ENCODE results near the gene SKAP2.

The SKAP2 gene

DNA sequence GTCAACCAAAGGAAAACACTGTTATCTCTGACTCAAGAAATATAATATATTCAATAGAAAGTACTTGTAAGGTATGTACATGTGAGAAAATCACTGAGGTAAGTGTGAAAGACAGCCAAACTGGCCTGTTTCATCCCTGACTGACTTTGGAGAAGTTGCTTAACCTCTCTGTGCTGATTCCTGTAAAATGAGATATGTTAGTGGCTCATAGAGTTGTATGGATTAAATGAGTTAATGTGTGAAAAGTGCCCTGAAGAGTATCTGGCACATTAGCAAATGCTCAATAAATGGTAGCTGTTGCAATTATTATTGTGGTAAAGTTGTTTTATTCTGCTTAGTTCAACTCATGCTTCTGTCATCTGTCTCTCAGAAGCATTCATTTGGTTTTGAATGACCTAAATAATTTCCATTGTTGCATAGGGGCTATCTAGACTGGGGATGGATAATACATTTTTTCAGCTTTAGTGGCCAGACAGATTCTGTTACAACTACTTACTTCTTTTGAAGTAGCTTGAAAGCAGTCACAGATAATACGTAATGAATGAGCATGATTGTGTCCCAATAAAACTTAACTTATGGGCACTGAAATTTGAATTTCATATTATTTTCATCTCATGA, 84.3 kb downstream of the SKAP2 start:
- H3K4me1 Mint-ChIP-seq (ENCODE audit: low read depth in 2 of 2) = peaks cover 0 to 4% of the 10 kb centered on the region in 2 donors
- ATAC-seq (replicated peaks) (no peak), DNase-seq (no peak)
- H3K27me3 Mint-ChIP-seq = no peaks in the 10 kb centered on the region
- no peak overlapping the region for H3K27ac Mint-ChIP-seq
- no peak overlapping the region for H3K4me3 Mint-ChIP-seq
- no peaks in the 10 kb centered on the region for H3K36me3 Mint-ChIP-seq (ENCODE audit: insufficient read depth)
- no peaks in the 10 kb centered on the region for H3K9me3 Mint-ChIP-seq

- ATAC-seq (replicated peaks) (no peak), DNase-seq (no peak)
- Mint-ChIP-seq H3K36me3 (ENCODE audit: insufficient read depth) (peaks cover 3% of the 10 kb centered on the region), H3K27me3 (no peaks in the 10 kb centered on the region), H3K4me3 (no peak overlapping the region), H3K4me1 (ENCODE audit: low read depth in 2 of 2) (peaks cover 0 to 4% of the 10 kb centered on the region in 2 donors), H3K9me3 (no peaks in the 10 kb centered on the region), H3K27ac (no peak overlapping the region)
These were observed 87.0 kb downstream of the SKAP2 start for GRCh38 chr7:26777385-26777784.

DNA sequence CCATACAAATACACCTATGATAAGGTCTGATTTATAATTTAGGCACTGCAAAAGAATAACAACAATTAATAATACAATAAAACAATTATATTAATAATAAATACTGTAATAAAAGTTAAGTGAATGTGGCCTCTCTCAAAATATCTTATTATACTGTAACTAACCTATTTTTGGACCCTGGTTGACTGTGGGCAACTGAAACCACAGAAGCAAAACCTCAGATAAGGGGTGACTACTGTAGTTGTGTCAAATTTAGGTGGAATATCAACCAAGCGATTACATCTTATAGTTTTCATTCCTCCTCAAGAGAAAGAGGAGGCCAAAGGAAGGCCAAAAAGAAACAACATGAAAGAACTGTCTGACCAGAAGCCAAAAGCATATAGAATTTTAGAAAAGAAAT, 103.9 kb downstream of the SKAP2 start:
- Mint-ChIP-seq H3K36me3 (ENCODE audit: insufficient read depth) (no peaks in the 10 kb centered on the region), H3K9me3 (no peaks in the 10 kb centered on the region), H3K4me3 (no peak overlapping the region), H3K27me3 (no peaks in the 10 kb centered on the region), H3K27ac (no peak overlapping the region), H3K4me1 (ENCODE audit: low read depth in 2 of 2) (peaks cover 2 to 4% of the 10 kb centered on the region in 2 donors)
- DNase-seq (no peak), ATAC-seq (replicated peaks) (no peak)

DNA sequence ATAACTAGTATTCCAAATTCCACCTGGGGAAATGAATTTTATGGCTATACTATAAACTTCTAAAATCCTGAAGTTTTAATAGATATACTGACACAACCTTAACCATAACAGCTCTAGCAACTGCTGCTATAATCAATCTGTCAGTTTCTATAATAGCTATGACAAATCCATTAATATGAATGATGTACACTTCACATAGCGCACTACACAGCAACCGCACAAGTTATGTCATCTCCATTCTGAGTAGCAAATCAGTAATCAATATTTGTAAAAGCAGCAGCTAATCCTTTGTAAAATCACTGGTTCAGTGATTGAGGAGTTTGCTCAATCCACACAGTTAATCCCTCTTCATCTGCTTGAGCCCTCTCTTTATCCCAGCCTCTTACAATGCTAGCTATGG, 105.3 kb downstream of the SKAP2 start:
- Mint-ChIP-seq H3K27ac (no peak overlapping the region), H3K4me1 (ENCODE audit: low read depth in 2 of 2) (peaks cover 2 to 4% of the 10 kb centered on the region in 2 donors), H3K36me3 (ENCODE audit: insufficient read depth) (no peaks in the 10 kb centered on the region), H3K27me3 (no peaks in the 10 kb centered on the region), H3K9me3 (no peaks in the 10 kb centered on the region), H3K4me3 (no peak overlapping the region)
- ATAC-seq (replicated peaks) (no peak), DNase-seq (no peak)

GRCh38 chr7:26743205-26743604, 121.2 kb downstream of the SKAP2 start:
- no peak for DNase-seq
- Mint-ChIP-seq H3K9me3 (no peaks in the 10 kb centered on the region), H3K27me3 (no peaks in the 10 kb centered on the region), H3K4me3 (no peak overlapping the region), H3K4me1 (ENCODE audit: low read depth in 2 of 2) (no peaks in the 10 kb centered on the region), H3K27ac (no peak overlapping the region), H3K36me3 (ENCODE audit: insufficient read depth) (no peaks in the 10 kb centered on the region)
- no peak for ATAC-seq (replicated peaks)

GRCh38 chr7:26735976-26736600, 128.3 kb downstream of the SKAP2 start:
- H3K9me3 Mint-ChIP-seq = no peaks in the 10 kb centered on the region
- H3K27me3 Mint-ChIP-seq = no peaks in the 10 kb centered on the region
- no peak for ATAC-seq (replicated peaks)
- H3K4me3 Mint-ChIP-seq = no peak overlapping the region
- H3K27ac Mint-ChIP-seq = no peak overlapping the region
- H3K4me1 Mint-ChIP-seq (ENCODE audit: low read depth in 2 of 2) = no peaks in the 10 kb centered on the region
- peaks cover 8% of the 10 kb centered on the region for H3K36me3 Mint-ChIP-seq (ENCODE audit: insufficient read depth)
- no peak for DNase-seq

DNA sequence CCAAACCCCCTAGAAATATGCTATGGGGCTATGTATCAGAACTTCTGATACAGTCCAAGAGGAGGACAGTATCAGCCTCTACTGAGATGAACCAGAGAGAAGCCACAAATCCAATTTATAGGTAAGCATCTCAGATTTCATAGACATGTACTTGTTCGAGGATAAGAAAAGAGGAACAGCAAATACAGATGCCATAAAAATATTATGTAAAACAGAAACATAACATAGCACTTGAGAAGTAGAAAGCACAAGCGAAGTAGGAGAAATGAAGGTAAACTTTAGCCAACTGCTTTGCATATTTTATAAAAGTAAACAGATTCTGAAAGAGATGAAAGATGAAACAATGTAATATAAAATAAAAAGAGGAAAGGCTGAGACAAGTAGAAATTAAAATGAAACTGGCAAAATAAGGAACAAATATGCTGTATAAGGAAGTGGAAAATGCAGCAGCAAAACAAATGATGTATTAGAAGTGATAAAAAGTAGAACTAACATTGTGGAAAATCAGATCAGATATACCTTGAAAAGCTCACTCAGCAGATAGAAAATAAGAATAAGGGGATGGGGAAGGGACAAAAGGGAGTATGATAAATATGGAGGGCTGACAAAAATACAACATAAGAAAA, 135.1 kb downstream of the SKAP2 start:
- ATAC-seq (replicated peaks) (no peak), DNase-seq (no peak)
- Mint-ChIP-seq H3K4me1 (ENCODE audit: low read depth in 2 of 2) (no peaks in the 10 kb centered on the region), H3K9me3 (no peaks in the 10 kb centered on the region), H3K27ac (no peak overlapping the region), H3K27me3 (no peaks in the 10 kb centered on the region), H3K36me3 (ENCODE audit: insufficient read depth) (no peaks in the 10 kb centered on the region), H3K4me3 (no peak overlapping the region)

DNA sequence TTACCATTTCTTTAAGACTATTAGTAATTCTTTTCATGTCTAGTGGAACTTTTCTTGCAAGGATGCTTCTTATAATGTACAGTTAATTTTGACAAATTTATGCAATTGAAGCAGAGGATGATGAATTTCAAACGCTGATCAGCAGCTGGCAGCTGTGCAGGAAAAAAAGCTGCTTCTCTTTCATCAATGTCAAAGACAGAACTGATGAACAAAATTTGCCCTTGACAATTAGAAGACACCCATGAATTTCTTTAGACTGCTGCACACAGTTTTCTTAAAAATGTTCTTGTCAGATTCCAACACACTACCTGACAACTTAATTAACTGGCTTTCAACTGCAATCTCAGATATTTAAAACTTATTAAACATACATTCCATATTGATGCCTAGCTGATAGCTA, 138.3 kb downstream of the SKAP2 start:
- ATAC-seq (replicated peaks) = no peak
- no peak for DNase-seq
- no peaks in the 10 kb centered on the region for H3K9me3 Mint-ChIP-seq
- H3K4me1 Mint-ChIP-seq (ENCODE audit: low read depth in 2 of 2) = no peaks in the 10 kb centered on the region
- no peak overlapping the region for H3K4me3 Mint-ChIP-seq
- no peak overlapping the region for H3K27ac Mint-ChIP-seq
- H3K27me3 Mint-ChIP-seq = no peaks in the 10 kb centered on the region
- H3K36me3 Mint-ChIP-seq (ENCODE audit: insufficient read depth) = no peaks in the 10 kb centered on the region

- ATAC-seq (replicated peaks) (no peak), DNase-seq (no peak)
- Mint-ChIP-seq H3K36me3 (ENCODE audit: insufficient read depth) (no peaks in the 10 kb centered on the region), H3K4me1 (ENCODE audit: low read depth in 2 of 2) (no peaks in the 10 kb centered on the region), H3K4me3 (no peak overlapping the region), H3K27me3 (no peaks in the 10 kb centered on the region), H3K9me3 (no peaks in the 10 kb centered on the region), H3K27ac (no peak overlapping the region)
These were observed 139.6 kb downstream of the SKAP2 start for GRCh38 chr7:26724795-26725194.

GRCh38 chr7:26723129-26723528, 141.3 kb downstream of the SKAP2 start:
- no peaks in the 10 kb centered on the region for H3K27me3 Mint-ChIP-seq
- H3K36me3 Mint-ChIP-seq (ENCODE audit: insufficient read depth) = peaks cover 4% of the 10 kb centered on the region
- H3K27ac Mint-ChIP-seq = no peak overlapping the region
- DNase-seq = no peak
- H3K4me3 Mint-ChIP-seq = no peak overlapping the region
- H3K4me1 Mint-ChIP-seq (ENCODE audit: low read depth in 2 of 2) = no peaks in the 10 kb centered on the region
- ATAC-seq (replicated peaks) = no peak
- no peaks in the 10 kb centered on the region for H3K9me3 Mint-ChIP-seq

- no peak for DNase-seq
- ATAC-seq (replicated peaks) = no peak
- H3K27me3 Mint-ChIP-seq = no peaks in the 10 kb centered on the region
- no peaks in the 10 kb centered on the region for H3K4me1 Mint-ChIP-seq (ENCODE audit: low read depth in 2 of 2)
- H3K36me3 Mint-ChIP-seq (ENCODE audit: insufficient read depth) = peaks cover 4% of the 10 kb centered on the region
- no peak overlapping the region for H3K27ac Mint-ChIP-seq
- no peaks in the 10 kb centered on the region for H3K9me3 Mint-ChIP-seq
- H3K4me3 Mint-ChIP-seq = no peak overlapping the region
These were observed 142.9 kb downstream of the SKAP2 start for GRCh38 chr7:26721450-26721849.

DNA sequence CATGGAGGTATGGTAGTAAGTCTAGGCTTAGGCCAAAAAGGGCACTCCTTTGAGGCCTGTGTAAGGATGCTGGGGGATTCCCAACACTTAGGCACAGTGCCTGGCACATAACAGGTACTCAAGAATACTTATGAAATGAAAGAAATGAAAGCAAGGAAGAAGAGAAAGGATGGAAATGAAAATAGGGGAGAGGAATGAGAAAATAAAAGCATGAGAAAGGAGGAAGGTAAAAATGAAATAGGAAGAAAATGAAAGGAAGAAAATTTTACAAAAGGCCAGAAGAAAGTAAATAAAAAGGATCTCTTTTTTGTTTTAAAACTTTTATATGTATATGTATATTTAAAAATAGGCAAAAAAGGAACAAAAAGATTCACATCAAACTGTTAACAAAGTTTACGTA, 146.3 kb downstream of the SKAP2 start:
- H3K36me3 Mint-ChIP-seq (ENCODE audit: insufficient read depth) = peaks cover 4% of the 10 kb centered on the region
- no peaks in the 10 kb centered on the region for H3K4me1 Mint-ChIP-seq (ENCODE audit: low read depth in 2 of 2)
- no peaks in the 10 kb centered on the region for H3K9me3 Mint-ChIP-seq
- no peak for DNase-seq
- H3K4me3 Mint-ChIP-seq = no peak overlapping the region
- no peak for ATAC-seq (replicated peaks)
- no peak overlapping the region for H3K27ac Mint-ChIP-seq
- no peaks in the 10 kb centered on the region for H3K27me3 Mint-ChIP-seq

DNA sequence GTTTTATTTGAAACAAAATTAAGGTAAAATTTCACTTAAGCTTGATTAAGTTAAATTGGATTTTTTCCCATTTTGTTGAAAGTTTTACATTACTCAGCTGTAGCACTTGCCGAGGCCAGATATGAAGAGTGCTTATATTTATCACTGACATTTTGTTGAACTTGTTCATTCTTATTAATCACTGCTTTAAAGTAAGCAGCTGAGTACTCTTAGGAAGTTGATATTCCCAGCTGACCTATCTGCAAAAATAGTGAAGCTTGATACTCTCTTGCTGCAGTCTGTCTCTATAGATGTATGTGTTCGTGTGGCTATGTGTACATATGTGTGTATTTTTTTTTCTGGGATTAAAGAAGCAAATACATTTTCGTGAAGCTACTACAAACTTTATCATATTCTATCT, 150.0 kb downstream of the SKAP2 start:
- DNase-seq (no peak), ATAC-seq (replicated peaks) (no peak)
- Mint-ChIP-seq H3K36me3 (ENCODE audit: insufficient read depth) (peaks cover 4% of the 10 kb centered on the region), H3K4me3 (no peak overlapping the region), H3K4me1 (ENCODE audit: low read depth in 2 of 2) (no peaks in the 10 kb centered on the region), H3K27ac (no peak overlapping the region), H3K9me3 (no peaks in the 10 kb centered on the region), H3K27me3 (no peaks in the 10 kb centered on the region)

- Mint-ChIP-seq H3K27ac (no peak overlapping the region), H3K9me3 (no peaks in the 10 kb centered on the region)
These were observed 150.4 kb downstream of the SKAP2 start for GRCh38 chr7:26714006-26714405.

More at GRCh38 chr7:26714006-26714405, 150.4 kb downstream of the SKAP2 start:
- DNase-seq (no peak), ATAC-seq (replicated peaks) (no peak)
- no peaks in the 10 kb centered on the region for H3K4me1 Mint-ChIP-seq (ENCODE audit: low read depth in 2 of 2)
- H3K36me3 Mint-ChIP-seq (ENCODE audit: insufficient read depth) = peaks cover 4% of the 10 kb centered on the region
- no peaks in the 10 kb centered on the region for H3K27me3 Mint-ChIP-seq
- no peak overlapping the region for H3K4me3 Mint-ChIP-seq
